ENCODE results near the gene B4GAT1.

Gene B4GAT1

GRCh38 chr11:66297610-66298009, 49.8 kb downstream of the B4GAT1 start:
- TF ChIP-seq, protein P1, sequence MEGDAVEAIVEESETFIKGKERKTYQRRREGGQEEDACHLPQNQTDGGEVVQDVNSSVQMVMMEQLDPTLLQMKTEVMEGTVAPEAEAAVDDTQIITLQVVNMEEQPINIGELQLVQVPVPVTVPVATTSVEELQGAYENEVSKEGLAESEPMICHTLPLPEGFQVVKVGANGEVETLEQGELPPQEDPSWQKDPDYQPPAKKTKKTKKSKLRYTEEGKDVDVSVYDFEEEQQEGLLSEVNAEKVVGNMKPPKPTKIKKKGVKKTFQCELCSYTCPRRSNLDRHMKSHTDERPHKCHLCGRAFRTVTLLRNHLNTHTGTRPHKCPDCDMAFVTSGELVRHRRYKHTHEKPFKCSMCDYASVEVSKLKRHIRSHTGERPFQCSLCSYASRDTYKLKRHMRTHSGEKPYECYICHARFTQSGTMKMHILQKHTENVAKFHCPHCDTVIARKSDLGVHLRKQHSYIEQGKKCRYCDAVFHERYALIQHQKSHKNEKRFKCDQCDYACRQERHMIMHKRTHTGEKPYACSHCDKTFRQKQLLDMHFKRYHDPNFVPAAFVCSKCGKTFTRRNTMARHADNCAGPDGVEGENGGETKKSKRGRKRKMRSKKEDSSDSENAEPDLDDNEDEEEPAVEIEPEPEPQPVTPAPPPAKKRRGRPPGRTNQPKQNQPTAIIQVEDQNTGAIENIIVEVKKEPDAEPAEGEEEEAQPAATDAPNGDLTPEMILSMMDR (conservative IDR thresholded peaks at IDR 0.05; ENCODE audit: low read depth, low read length) = no peak
- H3K4me3 ChIP-seq (ENCODE audit: low read depth, low read length) = no peak overlapping the region
- no peak for DNase-seq (ENCODE audit: low read depth)

All from choroid plexus epithelial cell (primary cell).